Transverse colon (tissue), 4 donors: ENCODE data around the gene CXCL1. TPM values are rescaled to one million over a fixed set of nuclear protein-coding genes. Genes with fewer than 3 reads are reported as not detected.
A peak's percentile ranks its signal among the peaks of the same experiment; 100 is the strongest.

Source experiments
- DNase-seq: peaks from one replicate; pipeline ENCODE4 v3.0.0-alpha.2; 2019
- H3K27ac ChIP-seq, 4 donors: fragments of 200-600 bp; sonication (generic); 2 replicates each; pipeline ENCODE4 v1.5.1; 2016 to 2018; ENCODE audit warnings: inconsistent platforms in 4 of 4
- H3K27me3 ChIP-seq: fragments of 200-600 bp; sonication (generic); 2 replicates; pipeline ENCODE4 v1.5.1; 2017; ENCODE audit warnings: inconsistent platforms
- H3K36me3 ChIP-seq, 4 donors: fragments of 200-600 bp; sonication (generic); 2 replicates each; pipeline ENCODE4 v1.5.1; 2017 to 2019; ENCODE audit warnings: inconsistent platforms in 4 of 4
- H3K4me1 ChIP-seq, 4 donors: fragments of 200-600 bp; sonication (generic); 2 replicates each; pipeline ENCODE4 v1.5.1; 2017 to 2020; ENCODE audit warnings: inconsistent platforms in 4 of 4
- H3K4me3 ChIP-seq, 4 donors: fragments of 200-600 bp; sonication (generic); 1 replicate in 1 of 4; 2 replicates in 3 of 4; pipeline versions ENCODE4 v1.5.1 to v1.6.1; 2017 to 2019; ENCODE audit warnings: inconsistent platforms in 4 of 4
- H3K9me3 ChIP-seq, 2 donors: fragments of 200-600 bp; sonication (generic); 2 replicates each; pipeline ENCODE4 v1.5.1; 2017 to 2019; ENCODE audit warnings: inconsistent platforms in 2 of 2
- EP300 ChIP-seq: sonication (generic); formaldehyde crosslinking; IDR thresholded peaks from one replicate; pipeline ENCODE4 v1.6.1; 2017; ENCODE audit warnings: antibody characterized with exemption, low read depth
- POLR2A ChIP-seq: fragments of 450-650 bp; IDR thresholded peaks from one replicate; pipeline ENCODE4 v1.6.1; 2016; ENCODE audit warnings: antibody characterized with exemption, mild to moderate bottlenecking, moderate library complexity
- POLR2AphosphoS5 ChIP-seq, 3 donors: sonication (generic); formaldehyde crosslinking; IDR thresholded peaks; one replicate each; pipeline ENCODE4 v1.6.1; 2016; ENCODE audit warnings: antibody characterized with exemption in 3 of 3
- WGBS, 2 donors: methylation state at CpG; one replicate each; pipeline ENCODE4 v1.1.5; 2018; ENCODE audit warnings: low coverage in 1 of 2; 5-methylcytosine and 5-hydroxymethylcytosine counted together
- in situ Hi-C, 4 donors: fragments of 200-750 bp; cut with MboI; loops; one replicate each; pipeline versions ENCODE4 v1.15.0 to v1.15.1; 2017; ENCODE audit warnings: low sequenced_read_pairs in 3 of 4, low pct_ligation_motif_present in 1 of 4, low pct_unique_long_range_greater_than_20kb in 1 of 4
- intact Hi-C: fragments of 100-400 bp; cut with DNase I; formaldehyde crosslinking; loops from one replicate; pipeline ENCODE4 v1.15.1; 2023; ENCODE audit warnings: low total_unique reads
- total RNA-seq, 4 donors: library from RNA; depleted of rRNA; stranded (reverse); fragments of >200 nt; gene quantifications; one replicate each; pipeline ENCODE4 v1.1.0, GENCODE V29; 2016
- TF ChIP-seq, protein P1 (sequence below), 5 experiments: fragments of 200-600 bp in 3 of 5; fragments of 450-650 bp in 2 of 5; sonication (generic) in 3 of 5; IDR thresholded peaks; 1 replicate in 2 of 5; 2 replicates in 3 of 5; pipeline ENCODE4 v1.5.1; 2016 to 2017; ENCODE audit warnings: antibody characterized with exemption in 5 of 5, inconsistent platforms in 3 of 5, mild to moderate bottlenecking in 2 of 5, moderate library complexity in 1 of 5

CXCL1 gene
- total RNA-seq, 4 donors from 2014 or later, result 1.00 to 36.3 (median 15.4) TPM

DNA sequence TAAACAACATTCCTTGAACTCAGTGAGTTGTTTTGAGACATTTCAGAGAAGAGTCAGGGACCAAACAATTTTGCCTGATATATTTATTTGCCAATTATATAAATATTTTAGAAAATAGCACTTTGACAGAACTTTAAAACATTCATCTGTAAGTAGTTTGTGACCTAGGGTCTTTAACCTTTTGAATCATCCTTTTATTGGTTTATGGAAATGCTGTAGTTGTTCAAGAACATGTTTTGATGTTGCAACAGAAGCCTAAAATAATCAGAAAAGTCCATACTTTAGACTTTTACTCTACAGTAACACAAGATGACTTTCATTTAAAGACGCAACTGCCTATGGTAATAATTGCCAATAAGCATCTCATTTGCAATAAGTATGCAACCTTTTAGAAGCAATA is 43.0 kb downstream of the CXCL1 start:
- TF ChIP-seq POLR2A, result no peak
- no peak for TF ChIP-seq EP300
- TF ChIP-seq, protein P1, sequence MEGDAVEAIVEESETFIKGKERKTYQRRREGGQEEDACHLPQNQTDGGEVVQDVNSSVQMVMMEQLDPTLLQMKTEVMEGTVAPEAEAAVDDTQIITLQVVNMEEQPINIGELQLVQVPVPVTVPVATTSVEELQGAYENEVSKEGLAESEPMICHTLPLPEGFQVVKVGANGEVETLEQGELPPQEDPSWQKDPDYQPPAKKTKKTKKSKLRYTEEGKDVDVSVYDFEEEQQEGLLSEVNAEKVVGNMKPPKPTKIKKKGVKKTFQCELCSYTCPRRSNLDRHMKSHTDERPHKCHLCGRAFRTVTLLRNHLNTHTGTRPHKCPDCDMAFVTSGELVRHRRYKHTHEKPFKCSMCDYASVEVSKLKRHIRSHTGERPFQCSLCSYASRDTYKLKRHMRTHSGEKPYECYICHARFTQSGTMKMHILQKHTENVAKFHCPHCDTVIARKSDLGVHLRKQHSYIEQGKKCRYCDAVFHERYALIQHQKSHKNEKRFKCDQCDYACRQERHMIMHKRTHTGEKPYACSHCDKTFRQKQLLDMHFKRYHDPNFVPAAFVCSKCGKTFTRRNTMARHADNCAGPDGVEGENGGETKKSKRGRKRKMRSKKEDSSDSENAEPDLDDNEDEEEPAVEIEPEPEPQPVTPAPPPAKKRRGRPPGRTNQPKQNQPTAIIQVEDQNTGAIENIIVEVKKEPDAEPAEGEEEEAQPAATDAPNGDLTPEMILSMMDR (IDR thresholded peaks at IDR 0.05), result no peak
- TF ChIP-seq POLR2AphosphoS5 (IDR thresholded peaks at IDR 0.05), result no peak
- H3K36me3 ChIP-seq, result no peaks in the 10 kb centered on the region
- no peaks in the 10 kb centered on the region for H3K9me3 ChIP-seq
- H3K27ac ChIP-seq, result no peak overlapping the region
- intact Hi-C loops (no loop called here), in situ Hi-C loops (no loop called here)
- DNase-seq, result no peak
- H3K27me3 ChIP-seq, result no peaks in the 10 kb centered on the region
- H3K4me3 ChIP-seq, result no peak overlapping the region
- no peaks in the 10 kb centered on the region for H3K4me1 ChIP-seq
- WGBS, 2 donors, result 0 to 32% methylated on average over 1 of the region's 1 CpG

DNA sequence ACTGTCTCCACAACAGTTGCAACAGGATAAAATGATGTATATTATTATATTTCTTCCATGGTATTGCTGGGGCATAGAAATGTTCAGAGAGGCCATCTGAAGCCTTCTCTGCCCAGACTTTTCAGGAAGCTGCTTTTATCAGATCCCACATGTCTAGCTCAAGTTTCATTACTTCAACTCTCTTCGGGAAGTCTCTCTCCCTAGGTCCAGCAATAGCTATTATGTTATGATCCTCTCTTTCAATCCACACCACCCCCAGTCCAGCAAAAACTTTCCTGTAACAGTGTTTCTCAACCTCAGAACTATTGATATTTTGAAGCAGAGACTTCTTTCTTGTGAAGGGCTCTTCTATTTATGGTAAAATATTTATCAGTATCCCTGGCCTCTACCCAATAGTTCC is 44.9 kb downstream of the CXCL1 start:
- peaks cover 0 to 14% (median 2%) of the 10 kb centered on the region in 4 donors for H3K4me1 ChIP-seq
- no peak for DNase-seq
- 69 to 100% methylated on average over 1 of the region's 1 CpG for WGBS, 2 donors
- in situ Hi-C loops, result no loop called here
- H3K9me3 ChIP-seq, result no peaks in the 10 kb centered on the region
- TF ChIP-seq POLR2A (no peak), POLR2AphosphoS5 (IDR thresholded peaks at IDR 0.05) (no peak), EP300 (no peak)
- TF ChIP-seq, protein P1 (IDR thresholded peaks at IDR 0.05), result no peak
- intact Hi-C loops, result no loop called here
- H3K27me3 ChIP-seq, result no peaks in the 10 kb centered on the region
- no peaks in the 10 kb centered on the region for H3K36me3 ChIP-seq
- H3K27ac ChIP-seq, result no peak overlapping the region
- H3K4me3 ChIP-seq, result no peak overlapping the region

DNA sequence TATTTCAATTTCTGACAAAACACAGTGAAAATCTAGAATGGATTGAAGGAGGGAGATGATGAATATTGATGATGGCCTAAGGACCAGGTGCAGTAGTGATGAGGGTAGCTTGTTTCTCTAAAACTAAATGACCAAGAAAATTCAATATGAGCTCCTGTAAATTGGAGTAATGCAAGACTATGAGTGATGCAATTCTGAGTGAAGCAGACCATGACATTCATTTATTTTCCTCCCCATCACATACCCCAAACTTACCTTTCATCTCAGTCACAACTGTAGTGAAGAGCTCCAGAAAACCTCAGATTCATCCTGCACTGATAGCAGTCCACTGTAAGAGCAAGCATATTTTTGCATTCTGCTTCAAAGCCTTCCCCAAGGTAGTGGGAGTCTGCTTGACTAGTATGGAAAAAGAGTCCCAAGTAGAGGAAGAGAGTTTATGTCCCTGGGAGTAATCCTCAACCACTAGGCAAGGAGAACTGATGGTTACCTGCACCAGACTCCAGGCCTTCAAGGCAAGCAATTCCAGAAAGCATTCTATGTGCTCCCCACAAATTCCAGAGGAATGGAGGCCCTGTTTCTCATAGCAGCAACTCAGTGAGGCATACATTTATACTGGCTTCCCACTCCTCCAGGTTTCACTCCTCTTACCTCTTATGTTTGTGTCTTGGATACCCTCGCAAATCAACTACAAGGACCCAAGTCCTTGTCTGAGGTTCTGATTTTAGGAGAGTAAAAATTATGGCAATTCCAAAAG is 47.2 kb downstream of the CXCL1 start:
- Histone ChIP-seq H3K27ac (peak overlapping the region in 1 of 4 donors; percentile 57), H3K27me3 (no peaks in the 10 kb centered on the region), H3K9me3 (no peaks in the 10 kb centered on the region), H3K4me1 (peaks cover 0 to 14% (median 2%) of the 10 kb centered on the region in 4 donors), H3K4me3 (no peak overlapping the region), H3K36me3 (no peaks in the 10 kb centered on the region)
- in situ Hi-C loops, result no loop called here
- TF ChIP-seq POLR2A (no peak), EP300 (no peak), POLR2AphosphoS5 (IDR thresholded peaks at IDR 0.05) (no peak)
- TF ChIP-seq, protein P1 (IDR thresholded peaks at IDR 0.05), result no peak
- DNase-seq, result no peak
- intact Hi-C loops, result no loop called here
- WGBS, 2 donors, result 92 to 93% methylated on average over 1 of the region's 1 CpG

DNA sequence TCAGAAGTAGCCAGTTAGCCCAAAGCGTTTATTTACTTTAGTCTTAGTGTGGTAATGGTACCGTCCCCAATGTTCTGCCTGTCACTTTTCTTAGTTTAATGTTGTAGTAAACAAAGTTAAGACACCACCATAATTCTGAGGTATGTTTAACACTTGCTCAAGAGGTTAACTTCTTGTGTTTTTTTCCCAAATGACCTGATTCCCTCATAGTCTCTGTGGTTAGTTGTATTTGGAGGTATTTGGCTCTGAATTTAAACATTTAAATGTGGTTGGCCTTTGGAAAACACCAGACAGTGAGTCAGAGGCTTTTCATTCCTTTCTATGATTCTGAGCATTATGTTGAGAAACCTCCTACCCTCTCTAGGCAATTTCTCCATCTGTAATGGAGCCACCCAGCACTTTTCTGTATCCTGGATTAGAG is 47.9 kb downstream of the CXCL1 start:
- TF ChIP-seq EP300 (no peak), POLR2AphosphoS5 (IDR thresholded peaks at IDR 0.05) (peak; percentile 4 to 68 (median 47)), POLR2A (no peak)
- TF ChIP-seq, protein P1 (IDR thresholded peaks at IDR 0.05), result no peak
- Histone ChIP-seq H3K27me3 (no peaks in the 10 kb centered on the region), H3K9me3 (no peaks in the 10 kb centered on the region), H3K27ac (peak overlapping the region in 3 of 4 donors; percentile 50 to 57 (median 51)), H3K4me1 (peaks cover 0 to 14% (median 2%) of the 10 kb centered on the region in 4 donors), H3K4me3 (no peak overlapping the region), H3K36me3 (no peaks in the 10 kb centered on the region)
- DNase-seq, result no peak
- WGBS, 2 donors, result 39 to 86% methylated on average over 2 of the region's 2 CpGs
- in situ Hi-C loops (no loop called here), intact Hi-C loops (no loop called here)
